Kidney (tissue), 14 donors: ENCODE data around the gene ABTB2. TPM values are rescaled to one million over a fixed set of nuclear protein-coding genes. Genes with fewer than 3 reads are reported as not detected.

Source experiments
- DNase-seq, 5 donors: peaks; one replicate each; pipeline ENCODE4 v3.0.0-alpha.2; 2013 to 2020
- FAIRE-seq: peaks from 2 replicates; lab custom pipeline; 2012; peaks lifted over from hg19 to GRCh38; lab: Jason Lieb, UNC
- H3K27ac ChIP-seq, 2 donors: one replicate each; pipeline ENCODE4 v1.7.0; 2013; ENCODE audit warnings: low read depth in 2 of 2, low read length in 2 of 2, inconsistent platforms in 1 of 2
- H3K27me3 ChIP-seq: one replicate; pipeline ENCODE4 v1.7.1; 2013; ENCODE audit warnings: low read length, inconsistent platforms; ENCODE audit not compliant: control insufficient read depth, insufficient read depth
- H3K36me3 ChIP-seq, 3 donors: one replicate each; pipeline versions ENCODE4 v1.7.0 to v1.7.1; 2013; ENCODE audit warnings: low read length in 3 of 3, control low read depth in 1 of 3, inconsistent platforms in 1 of 3; ENCODE audit not compliant: insufficient read depth in 3 of 3, control insufficient read depth in 2 of 3
- H3K4me1 ChIP-seq, 3 donors: one replicate each; pipeline versions ENCODE4 v1.7.0 to v1.7.1; 2013; ENCODE audit warnings: low read length in 3 of 3, inconsistent platforms in 1 of 3, low read depth in 1 of 3; ENCODE audit not compliant: control insufficient read depth in 2 of 3, insufficient read depth in 2 of 3
- H3K4me3 ChIP-seq, 3 donors: one replicate each; pipeline versions ENCODE4 v1.7.0 to v1.8.1; 2013; ENCODE audit warnings: low read length in 3 of 3, control low read depth in 1 of 3, inconsistent platforms in 1 of 3
- H3K9ac ChIP-seq, 3 donors: one replicate each; pipeline versions ENCODE4 v1.7.0 to v1.7.1; 2013; ENCODE audit warnings: low read length in 3 of 3, control low read depth in 1 of 3, inconsistent platforms in 1 of 3
- H3K9me3 ChIP-seq, 3 donors: one replicate each; pipeline versions ENCODE4 v1.7.0 to v1.7.1; 2013; ENCODE audit warnings: low read length in 3 of 3, control low read depth in 1 of 3, inconsistent platforms in 1 of 3; ENCODE audit not compliant: control insufficient read depth in 2 of 3, insufficient read depth in 1 of 3
- intact Hi-C: fragments of 100-400 bp; cut with DNase I; formaldehyde crosslinking; loops from one replicate; pipeline ENCODE4 v1.11.1; 2022
- polyA plus RNA-seq: library from polyadenylated mRNA; stranded (reverse); fragments of 350-450 nt; fragmentation: Illumina TruSeq; extraction: RNeasy Lipid Tissue Mini Kit (QIAGEN cat#74804); gene quantifications from one replicate; pipeline ENCODE4 v1.2.3, GENCODE V29; 2014; ENCODE audit warnings: low read depth, low replicate concordance; ENCODE audit not compliant: insufficient read depth
- total RNA-seq: library from RNA; stranded (reverse); fragmentation: NEBNext Ultra II Directional; extraction: Animal tissue kit (Norgen Biotek cat#: 25700); gene quantifications from one replicate; pipeline ENCODE4 v1.2.1, GENCODE V29; 2021
- TF ChIP-seq, protein P1 (sequence below): IDR thresholded peaks from 3 replicates; pipeline ENCODE4 v1.5.1; 2012; ENCODE audit warnings: mild to moderate bottlenecking, moderate library complexity, borderline replicate concordance; ENCODE audit not compliant: insufficient read depth; ENCODE audit errors: extremely low read depth
- donor health status: control.
- donor health status: control.
- donor health status: control.
- donor health status: control.
- donor health status: control.
- donor health status: DM: yes; HTN: yes; CAD: no.
- donor health status: Normal renal cell carcinoma (clear cell type).

Gene ABTB2
- total and polyA plus RNA-seq, 2 donors from 2014 or later, result 7.6 to 22.1 TPM

DNA sequence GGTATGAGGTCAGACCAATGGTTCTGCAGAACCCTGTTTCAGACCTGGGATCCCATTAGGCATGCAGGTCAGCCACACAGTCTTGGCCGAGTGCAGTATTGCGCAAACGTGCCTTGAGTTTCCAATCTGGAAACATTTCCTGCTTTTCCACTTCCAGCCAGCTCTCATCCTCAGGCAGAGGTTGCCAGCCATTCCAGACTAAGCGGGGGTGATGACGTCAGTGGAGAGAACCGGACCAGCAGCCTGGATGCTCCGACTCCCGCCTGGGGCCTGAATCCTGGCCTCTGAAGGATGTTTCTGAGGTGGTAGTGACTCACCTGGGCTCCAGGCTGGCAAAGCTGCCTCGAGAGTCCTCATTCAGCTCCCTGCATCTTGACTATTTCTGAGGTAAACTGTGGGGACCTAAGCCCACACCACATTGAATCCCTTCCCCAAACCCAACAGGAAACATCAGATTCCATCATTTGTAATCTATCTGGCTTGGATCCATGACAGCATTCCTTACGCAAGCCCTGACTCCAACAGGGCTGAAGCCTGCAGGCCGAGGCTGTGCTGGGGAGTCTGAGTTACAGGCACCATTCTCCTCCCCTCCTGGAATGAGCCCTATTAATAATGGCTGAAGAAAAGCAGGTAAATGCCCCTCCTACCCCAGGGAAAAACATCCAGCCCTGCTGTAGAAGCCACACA, 83.0 kb downstream of the ABTB2 start:
- TF ChIP-seq, protein P1, sequence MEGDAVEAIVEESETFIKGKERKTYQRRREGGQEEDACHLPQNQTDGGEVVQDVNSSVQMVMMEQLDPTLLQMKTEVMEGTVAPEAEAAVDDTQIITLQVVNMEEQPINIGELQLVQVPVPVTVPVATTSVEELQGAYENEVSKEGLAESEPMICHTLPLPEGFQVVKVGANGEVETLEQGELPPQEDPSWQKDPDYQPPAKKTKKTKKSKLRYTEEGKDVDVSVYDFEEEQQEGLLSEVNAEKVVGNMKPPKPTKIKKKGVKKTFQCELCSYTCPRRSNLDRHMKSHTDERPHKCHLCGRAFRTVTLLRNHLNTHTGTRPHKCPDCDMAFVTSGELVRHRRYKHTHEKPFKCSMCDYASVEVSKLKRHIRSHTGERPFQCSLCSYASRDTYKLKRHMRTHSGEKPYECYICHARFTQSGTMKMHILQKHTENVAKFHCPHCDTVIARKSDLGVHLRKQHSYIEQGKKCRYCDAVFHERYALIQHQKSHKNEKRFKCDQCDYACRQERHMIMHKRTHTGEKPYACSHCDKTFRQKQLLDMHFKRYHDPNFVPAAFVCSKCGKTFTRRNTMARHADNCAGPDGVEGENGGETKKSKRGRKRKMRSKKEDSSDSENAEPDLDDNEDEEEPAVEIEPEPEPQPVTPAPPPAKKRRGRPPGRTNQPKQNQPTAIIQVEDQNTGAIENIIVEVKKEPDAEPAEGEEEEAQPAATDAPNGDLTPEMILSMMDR, result no peak
- H3K36me3 ChIP-seq, result no peaks in the 10 kb centered on the region
- H3K9ac ChIP-seq, result peak overlapping the region in 1 of 3 donors; percentile 23
- H3K27ac ChIP-seq, result peak overlapping the region; percentile 75 to 82
- DNase-seq (peak; percentile 77 to 96 (median 83)), FAIRE-seq (no peak)
- H3K27me3 ChIP-seq, result no peaks in the 10 kb centered on the region
- peaks cover 0 to 16% (median 16%) of the 10 kb centered on the region in 3 donors for H3K4me1 ChIP-seq
- intact Hi-C loops, result no loop called here
- H3K4me3 ChIP-seq, result no peak overlapping the region
- no peaks in the 10 kb centered on the region for H3K9me3 ChIP-seq

- Histone ChIP-seq H3K27me3 (no peaks in the 10 kb centered on the region), H3K4me3 (no peak overlapping the region), H3K27ac (peak overlapping the region; percentile 11 to 47), H3K9ac (peak overlapping the region in 1 of 3 donors; percentile 51), H3K4me1 (peaks cover 0 to 11% (median 8%) of the 10 kb centered on the region in 3 donors), H3K9me3 (no peaks in the 10 kb centered on the region), H3K36me3 (no peaks in the 10 kb centered on the region)
- FAIRE-seq (no peak), DNase-seq (peak in 1 of 5 donors; percentile 30)
- TF ChIP-seq, protein P1, result no peak
- intact Hi-C loops, result no loop called here
Observed at GRCh38 chr11:34273099-34273498, 84.7 kb downstream of the ABTB2 start.

DNA sequence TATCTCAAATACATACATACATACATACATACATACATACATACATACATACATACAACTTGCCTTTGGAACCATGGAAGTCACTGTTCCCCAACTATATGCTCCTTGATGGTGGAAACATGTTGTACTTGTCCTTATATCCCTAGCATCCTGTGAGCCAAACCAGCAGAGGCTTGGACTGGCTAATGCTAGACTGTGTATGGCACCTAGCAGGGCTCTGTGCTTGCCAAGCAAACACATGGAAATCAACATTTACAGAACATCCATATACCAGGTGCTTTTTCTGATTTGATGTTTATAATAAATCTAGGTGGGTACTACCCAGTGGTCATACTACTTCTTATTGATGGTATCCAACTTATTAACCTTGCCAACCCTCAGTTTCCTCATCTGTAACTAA, 86.1 kb downstream of the ABTB2 start:
- no peak for DNase-seq
- no peak overlapping the region for H3K27ac ChIP-seq
- TF ChIP-seq, protein P1, result no peak
- FAIRE-seq, result no peak
- no peaks in the 10 kb centered on the region for H3K9me3 ChIP-seq
- no peaks in the 10 kb centered on the region for H3K36me3 ChIP-seq
- no peak overlapping the region for H3K9ac ChIP-seq
- H3K4me1 ChIP-seq, result peaks cover 0 to 13% (median 11%) of the 10 kb centered on the region in 3 donors
- intact Hi-C loops, result no loop called here
- no peaks in the 10 kb centered on the region for H3K27me3 ChIP-seq
- no peak overlapping the region for H3K4me3 ChIP-seq
